Activated CD8-positive, alpha-beta memory T cell treated with anti-CD3 and anti-CD28 coated beads for 36 hours (primary cell): ENCODE data around the gene ATP5MG. TPM values are rescaled to one million over a fixed set of nuclear protein-coding genes. Genes with fewer than 3 reads are reported as not detected.

ENCODE experiments used
- CTCF ChIA-PET: fragments of 350-600 bp; sonication (Branson Sonifier 250); formaldehyde crosslinking; loops from one replicate; lab custom pipeline; 2021; ENCODE audit warnings: antibody characterized with exemption; lab: Charles Lee
- POLR2A ChIA-PET: fragments of 350-600 bp; sonication (Branson Sonifier 250); formaldehyde crosslinking; loops from one replicate; lab custom pipeline; 2021; ENCODE audit warnings: antibody characterized with exemption; lab: Charles Lee
- total RNA-seq, 2 experiments: library from RNA; stranded (reverse); gene quantifications; one replicate each; pipeline ENCODE4 v1.2.3, GENCODE V29; 2021

Gene ATP5MG, protein sequence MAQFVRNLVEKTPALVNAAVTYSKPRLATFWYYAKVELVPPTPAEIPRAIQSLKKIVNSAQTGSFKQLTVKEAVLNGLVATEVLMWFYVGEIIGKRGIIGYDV
- 100 to 1,000 TPM; 279 to 296 TPM for total RNA-seq

DNA sequence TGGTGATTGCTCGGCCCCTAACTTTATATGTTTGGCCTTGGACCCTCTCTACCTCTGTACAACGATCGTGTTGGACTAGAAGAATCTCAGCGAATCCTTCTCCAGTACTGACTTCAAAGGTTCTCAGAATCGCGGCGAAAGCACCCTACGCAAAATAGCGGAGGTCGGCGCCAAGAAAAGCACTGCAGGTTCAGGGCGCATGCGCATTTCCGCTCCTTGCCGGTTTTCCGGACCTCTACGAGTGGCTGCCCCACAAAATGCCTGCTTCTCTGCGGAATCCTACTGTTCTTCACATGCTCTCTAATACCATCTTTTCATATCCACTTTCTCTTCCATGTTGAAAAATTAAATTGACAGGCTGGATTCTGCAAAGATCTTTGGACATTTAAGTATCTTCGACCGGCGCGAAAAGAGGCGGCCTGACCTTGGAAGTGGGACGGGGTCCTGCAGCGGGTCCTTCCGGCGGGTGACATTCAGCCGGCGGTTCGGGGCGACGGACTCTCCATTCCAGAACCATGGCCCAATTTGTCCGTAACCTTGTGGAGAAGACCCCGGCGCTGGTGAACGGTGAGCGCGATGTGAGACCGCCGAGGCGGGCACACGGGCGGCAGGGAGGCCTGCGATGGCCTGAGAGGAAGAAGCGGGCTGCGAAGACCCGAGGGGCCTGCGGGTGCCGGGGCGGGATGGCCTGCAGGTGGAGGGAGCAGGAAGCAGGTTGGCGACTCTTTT is at the start of gene ATP5MG:
ATP5MG (plus strand) TSS at position 456 of the 729 bp plus-strand sequence; CDS start at position 516, 60 bp downstream.
- POLR2A ChIA-PET = interaction anchor here (0.5 to 1.5 kb wide), 3 partner anchors 34 to 46 kb away, joined by 3 to 7 read pairs (median 3); no protein-coding TSS in a partner anchor
- CTCF ChIA-PET = interaction anchor here (0.6 to 1.6 kb wide), 6 partner anchors 11 to 107 kb away, joined by 3 to 6 read pairs (median 4); no protein-coding TSS in a partner anchor

DNA sequence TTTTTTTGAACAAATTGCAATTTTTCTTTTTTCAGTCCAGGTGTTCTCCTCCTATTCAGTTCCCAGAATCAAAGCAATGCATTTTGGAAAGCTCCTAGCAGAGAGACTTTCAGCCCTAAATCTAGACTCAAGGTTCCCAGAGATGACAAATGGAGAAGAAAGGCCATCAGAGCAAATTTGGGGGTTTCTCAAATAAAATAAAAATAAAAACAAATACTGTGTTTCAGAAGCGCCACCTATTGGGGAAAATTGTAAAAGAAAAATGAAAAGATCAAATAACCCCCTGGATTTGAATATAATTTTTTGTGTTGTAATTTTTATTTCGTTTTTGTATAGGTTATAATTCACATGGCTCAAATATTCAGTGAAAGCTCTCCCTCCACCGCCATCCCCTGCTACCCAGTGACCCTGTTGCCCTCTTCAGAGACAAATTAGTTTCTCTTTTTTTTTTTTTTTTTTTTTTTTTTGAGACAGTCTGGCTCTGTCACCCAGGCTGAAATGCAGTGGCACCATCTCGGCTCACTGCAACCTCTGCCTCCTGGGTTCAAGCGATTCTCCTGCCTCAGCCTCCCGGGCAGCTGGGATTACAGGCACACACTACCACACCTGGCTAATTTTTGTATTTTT is 48.2 kb upstream of the ATP5MG start:
- CTCF ChIA-PET = interaction anchor here (0.6 to 2.4 kb wide), 11 partner anchors 8 to 170 kb away, joined by 3 to 11 read pairs (median 4); partner anchors contain the start of genes CD3D and CD3G
- POLR2A ChIA-PET = interaction anchor here (1.0 kb wide), 1 partner anchor 13 kb away, joined by 3 read pairs; no protein-coding TSS in a partner anchor

DNA sequence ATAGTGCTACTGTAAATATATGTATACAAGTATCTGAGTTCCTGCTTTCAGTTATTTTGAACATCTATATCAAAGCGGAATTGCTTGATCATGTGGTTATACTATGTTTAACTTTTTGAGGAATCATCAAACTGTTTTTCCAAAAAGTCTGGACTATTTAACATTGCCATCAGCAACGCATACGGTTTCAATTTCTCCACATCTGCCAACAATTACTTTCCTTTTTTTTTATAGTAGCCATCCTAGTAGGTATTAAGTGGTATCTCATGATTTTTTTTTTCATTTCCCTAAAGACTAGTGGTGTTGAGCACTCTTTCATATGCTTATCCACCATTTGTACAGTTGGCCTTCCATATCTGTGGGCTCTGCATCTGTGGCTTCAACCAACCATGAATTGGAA is 43.3 kb upstream of the ATP5MG start:
- ChIA-PET CTCF (no interaction called here), POLR2A (no interaction called here)

DNA sequence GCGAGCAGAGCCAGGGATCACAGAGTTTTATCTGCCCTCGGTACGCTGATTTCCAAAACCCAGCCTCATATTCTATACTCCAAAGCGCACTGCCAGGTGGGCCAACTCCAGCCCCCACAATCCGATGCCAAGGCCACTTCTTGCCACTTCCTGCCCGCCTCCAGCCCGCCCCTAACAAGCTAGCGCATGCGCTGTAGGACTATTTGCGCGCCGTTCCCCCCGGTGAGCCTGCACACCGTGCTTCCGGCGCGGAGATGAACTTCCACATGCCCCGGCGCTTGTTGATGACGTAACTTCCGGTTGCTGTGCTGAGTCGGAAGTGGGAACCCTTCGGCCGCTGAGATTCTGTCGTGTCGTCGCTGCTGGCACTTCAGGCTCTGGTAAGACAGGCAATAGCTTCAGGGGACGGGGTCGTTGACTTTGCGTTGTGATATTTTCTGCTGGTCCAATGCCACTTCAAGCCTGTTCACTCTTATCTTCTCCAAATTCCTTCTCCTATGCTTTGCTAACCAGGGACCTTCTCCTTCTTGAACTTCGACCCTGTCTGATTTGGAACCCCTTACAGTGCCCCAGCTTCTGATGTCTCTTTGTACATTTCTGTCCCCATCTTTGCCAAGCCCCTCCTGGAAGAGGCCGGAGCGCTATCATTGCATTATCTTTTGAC is 42.0 kb upstream of the ATP5MG start, which contains the start of gene UBE4A:
UBE4A (plus strand) TSS at position 306 of the 664 bp plus-strand sequence. CDS start 5,481 bp downstream, outside the sequence.
- POLR2A ChIA-PET = interaction anchor here (0.6 to 1.5 kb wide), 5 partner anchors 17 to 965 kb away, joined by 3 to 5 read pairs (median 3); partner anchors contain the start of gene CD3D
- CTCF ChIA-PET = interaction anchor here (0.6 to 1.2 kb wide), 7 partner anchors 18 to 217 kb away, joined by 3 to 6 read pairs (median 4); partner anchors contain the start of gene KMT2A

DNA sequence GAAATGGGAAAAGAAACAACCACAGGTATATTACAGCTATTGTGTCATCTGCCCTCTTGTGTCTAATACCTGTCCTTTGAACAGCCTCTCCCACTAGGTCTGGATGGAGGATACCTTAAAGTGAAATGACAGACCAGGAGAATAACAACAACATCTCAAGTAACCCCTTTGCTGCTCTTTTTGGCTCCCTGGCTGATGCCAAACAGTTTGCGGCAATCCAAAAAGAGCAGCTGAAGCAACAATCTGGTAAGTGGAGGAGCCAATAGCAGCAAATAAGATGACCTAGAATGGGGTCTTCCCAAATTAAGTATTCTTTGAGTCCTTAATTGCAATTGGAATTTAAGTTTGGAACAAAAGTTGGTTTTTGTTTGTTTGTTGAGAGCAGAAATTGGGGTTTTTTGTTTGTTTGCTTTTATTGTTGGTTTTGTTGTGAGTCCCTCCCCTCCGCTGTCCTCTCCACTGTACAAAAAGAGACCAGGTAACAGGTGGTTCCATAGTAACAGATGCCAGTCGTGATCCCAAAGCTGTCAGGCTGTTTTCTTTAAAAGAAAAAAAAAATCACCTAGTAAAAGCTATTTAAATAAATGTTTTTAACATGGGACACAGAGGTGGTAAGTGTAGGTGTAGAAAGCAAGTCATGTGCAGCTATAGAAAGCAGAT is 36.3 kb upstream of the ATP5MG start:
- ChIA-PET POLR2A (interaction anchor here (0.6 kb wide), 1 partner anchor 148 kb away, joined by 3 read pairs; no protein-coding TSS in a partner anchor), CTCF (interaction anchor here (1.2 to 1.6 kb wide), 3 partner anchors 70 to 193 kb away, joined by 3 to 4 read pairs (median 4); no protein-coding TSS in a partner anchor)

DNA sequence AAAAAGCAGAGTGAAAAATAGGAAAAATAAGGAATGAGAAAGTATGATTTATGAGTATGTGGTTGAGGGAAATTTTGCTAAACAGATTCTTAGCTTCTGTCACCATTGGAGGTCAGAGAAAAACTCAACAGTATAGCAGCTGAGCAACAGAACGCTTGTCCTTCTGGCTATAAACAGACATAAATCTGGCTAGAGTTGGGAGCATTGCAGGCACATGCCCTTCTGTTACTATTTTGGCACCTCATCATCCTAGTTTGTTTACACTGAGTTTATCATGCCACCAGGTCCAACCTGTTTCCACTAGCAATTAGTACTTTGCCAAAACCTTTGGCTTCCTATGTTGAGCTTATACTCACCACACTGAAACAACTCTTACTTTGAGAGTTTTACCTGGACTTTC is 35.1 kb upstream of the ATP5MG start:
- POLR2A ChIA-PET = no interaction called here
- CTCF ChIA-PET = interaction anchor here (1.3 kb wide), 1 partner anchor 69 kb away, joined by 3 read pairs; no protein-coding TSS in a partner anchor

DNA sequence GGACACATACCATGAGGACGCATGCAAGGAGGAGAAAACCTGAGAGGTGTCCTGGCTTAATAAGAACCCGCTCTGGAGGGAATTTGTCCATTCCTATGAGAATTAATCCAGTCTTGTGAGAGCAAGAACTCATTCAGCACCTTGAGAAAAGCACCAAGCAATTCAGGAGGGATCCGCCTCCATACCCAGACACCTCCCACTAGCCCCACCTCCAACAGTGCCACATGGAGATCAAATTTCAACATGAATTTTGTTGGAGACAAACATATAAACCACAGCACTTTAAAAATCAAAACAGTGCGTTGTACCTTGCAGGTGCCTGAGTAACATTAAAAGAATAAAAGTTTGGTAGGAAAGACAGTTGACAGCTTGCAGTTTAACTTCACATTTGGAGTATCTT is 30.6 kb upstream of the ATP5MG start:
- ChIA-PET CTCF (no interaction called here), POLR2A (interaction anchor here (1.1 kb wide), 1 partner anchor 92 kb away, joined by 8 read pairs; no protein-coding TSS in a partner anchor)

DNA sequence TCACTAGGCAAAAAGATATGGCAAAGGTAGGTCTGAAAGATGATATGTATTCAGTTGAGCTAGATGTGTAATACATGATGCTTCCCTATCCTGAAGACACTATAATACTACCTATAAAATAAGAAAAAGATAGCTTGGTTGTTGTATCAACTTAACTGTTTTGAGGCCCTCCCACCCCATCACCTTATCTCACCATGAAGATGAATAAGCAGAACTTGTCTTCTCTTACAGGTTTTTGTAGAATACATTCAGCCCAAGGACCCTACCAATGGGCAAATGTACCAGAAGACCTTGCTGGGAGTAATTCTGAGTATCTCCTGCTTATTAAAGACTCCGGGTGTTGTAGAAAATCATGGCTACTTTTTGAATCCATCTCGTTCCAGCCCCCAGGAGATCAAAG is 28.1 kb upstream of the ATP5MG start:
- POLR2A ChIA-PET = no interaction called here
- CTCF ChIA-PET = no interaction called here

DNA sequence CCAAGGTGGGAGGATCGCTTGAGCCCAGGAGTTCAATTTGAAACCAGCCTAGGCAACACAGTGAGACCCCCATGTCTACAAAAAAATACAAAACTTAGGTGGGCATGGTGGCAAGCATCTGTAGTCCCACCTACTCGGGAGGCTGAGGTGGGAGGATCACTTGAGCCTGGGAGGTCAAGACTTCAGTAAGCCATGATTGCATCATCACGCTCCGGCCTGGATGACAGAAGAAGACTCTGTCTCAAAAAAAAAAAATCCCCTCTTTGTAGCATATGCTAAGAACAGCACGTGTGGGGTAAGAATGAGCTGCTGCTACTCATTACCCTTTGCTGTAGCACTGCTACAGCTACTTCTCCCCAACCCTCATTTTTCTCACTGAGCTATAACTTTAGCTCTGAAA is 27.5 kb upstream of the ATP5MG start:
- ChIA-PET CTCF (interaction anchor here (0.6 kb wide), 1 partner anchor 20 kb away, joined by 3 read pairs; no protein-coding TSS in a partner anchor), POLR2A (no interaction called here)

DNA sequence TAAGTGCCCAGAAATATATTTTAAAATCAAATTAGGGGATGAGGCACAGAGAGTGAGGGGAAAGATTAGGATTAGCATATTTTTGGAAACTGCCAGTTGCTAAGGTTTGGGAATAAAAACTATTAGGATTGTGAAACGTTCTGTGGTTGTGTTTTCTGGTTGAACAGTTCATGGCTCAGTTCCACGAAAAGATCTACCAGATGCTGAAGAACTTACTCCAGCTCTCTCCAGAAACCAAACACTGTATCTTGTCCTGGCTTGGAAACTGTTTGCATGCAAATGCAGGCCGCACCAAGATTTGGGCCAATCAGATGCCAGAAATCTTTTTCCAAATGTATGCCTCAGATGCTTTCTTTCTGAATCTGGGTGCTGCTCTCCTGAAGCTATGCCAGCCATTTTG is 26.7 kb upstream of the ATP5MG start:
- CTCF ChIA-PET = interaction anchor here (0.6 to 1.1 kb wide), 2 partner anchors 12 to 21 kb away, joined by 3 read pairs; no protein-coding TSS in a partner anchor
- POLR2A ChIA-PET = interaction anchor here (0.6 kb wide), 1 partner anchor 37 kb away, joined by 4 read pairs; no protein-coding TSS in a partner anchor

DNA sequence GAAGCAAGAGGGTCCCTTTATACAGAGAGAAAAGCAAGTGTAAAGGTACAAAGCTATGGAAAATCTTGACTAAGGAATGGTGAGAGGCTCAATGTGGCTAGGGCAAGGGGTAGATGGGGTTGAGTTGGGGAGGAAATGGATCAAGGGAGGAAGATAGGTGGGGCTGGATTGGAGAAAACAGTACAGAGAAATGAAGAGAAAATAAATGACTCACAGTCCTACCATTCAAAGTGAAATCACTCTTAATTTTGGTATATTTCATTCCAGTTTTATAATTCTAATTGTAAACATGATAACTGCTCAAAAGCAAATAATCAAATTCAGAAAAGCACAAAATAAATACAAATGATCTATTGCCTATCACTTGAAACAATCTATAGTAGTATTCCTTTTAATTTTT is 25.4 kb upstream of the ATP5MG start:
- ChIA-PET POLR2A (interaction anchor here (0.6 kb wide), 1 partner anchor 35 kb away, joined by 3 read pairs; no protein-coding TSS in a partner anchor), CTCF (interaction anchor here (1.1 kb wide), 1 partner anchor 14 kb away, joined by 3 read pairs; no protein-coding TSS in a partner anchor)

DNA sequence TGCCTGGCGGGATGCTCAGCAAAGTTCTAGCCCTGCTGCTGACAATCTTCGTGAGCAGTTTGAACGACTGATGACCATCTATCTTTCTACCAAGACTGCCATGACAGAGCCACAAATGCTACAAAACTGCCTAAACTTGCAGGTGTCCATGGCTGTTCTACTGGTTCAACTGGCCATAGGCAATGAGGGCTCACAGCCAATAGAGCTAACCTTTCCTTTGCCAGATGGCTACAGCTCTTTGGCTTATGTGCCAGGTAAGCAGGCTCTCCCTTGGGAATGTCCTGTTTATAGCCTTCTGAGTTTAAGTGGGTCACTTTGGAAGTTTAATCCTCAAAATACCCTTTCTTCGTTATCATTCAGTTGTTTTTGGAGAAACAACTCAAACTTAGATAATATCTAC is 21.9 kb upstream of the ATP5MG start:
- CTCF ChIA-PET = interaction anchor here (0.7 to 1.2 kb wide), 6 partner anchors 14 to 110 kb away, joined by 3 to 4 read pairs (median 4); no protein-coding TSS in a partner anchor
- POLR2A ChIA-PET = interaction anchor here (0.6 to 0.8 kb wide), 2 partner anchors 19 to 28 kb away, joined by 3 to 4 read pairs; no protein-coding TSS in a partner anchor

DNA sequence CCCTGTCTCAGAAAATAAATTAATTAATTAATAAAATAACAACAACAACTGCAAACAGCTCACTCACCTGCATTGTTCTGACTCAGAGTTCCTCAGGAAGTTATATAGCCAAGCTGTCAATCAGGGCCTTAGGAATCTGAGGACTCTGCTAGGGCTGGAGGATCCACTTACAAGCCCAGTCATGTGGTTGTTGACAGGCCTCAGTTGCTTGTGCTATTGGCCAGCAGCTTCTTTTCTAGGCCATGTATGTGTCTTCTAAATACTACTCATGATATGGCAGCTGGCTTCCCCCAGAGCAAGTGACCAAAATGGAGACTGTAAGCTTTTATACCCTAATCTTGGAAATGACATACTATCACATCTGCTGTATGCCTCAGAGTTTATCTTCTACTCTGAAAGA is 20.8 kb upstream of the ATP5MG start:
- ChIA-PET POLR2A (interaction anchor here (0.6 kb wide), 1 partner anchor 16 kb away, joined by 4 read pairs; no protein-coding TSS in a partner anchor), CTCF (interaction anchor here (1.1 kb wide), 1 partner anchor 18 kb away, joined by 3 read pairs; no protein-coding TSS in a partner anchor)

DNA sequence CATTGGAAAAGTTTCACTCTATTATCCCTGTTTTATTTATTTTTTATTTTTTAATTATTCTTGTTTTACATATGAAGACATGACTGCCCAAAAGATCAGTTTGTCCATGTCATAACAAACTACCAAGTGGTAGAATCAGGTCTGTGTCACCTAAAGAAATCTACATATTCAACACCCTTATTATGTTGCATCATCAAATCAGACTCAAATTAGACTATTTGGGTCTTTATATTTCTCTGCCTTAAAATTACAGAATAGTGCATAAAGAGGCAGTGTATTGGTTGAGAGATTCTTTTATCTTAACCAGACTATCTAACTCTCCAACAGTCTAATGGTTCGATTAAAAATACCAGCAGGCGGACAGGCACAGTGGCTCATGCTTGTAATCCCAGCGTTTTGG is 18.5 kb upstream of the ATP5MG start:
- CTCF ChIA-PET = interaction anchor here (0.6 kb wide), 1 partner anchor 98 kb away, joined by 3 read pairs; no protein-coding TSS in a partner anchor
- POLR2A ChIA-PET = interaction anchor here (0.6 kb wide), 1 partner anchor 414 kb away, joined by 8 read pairs; no protein-coding TSS in a partner anchor

DNA sequence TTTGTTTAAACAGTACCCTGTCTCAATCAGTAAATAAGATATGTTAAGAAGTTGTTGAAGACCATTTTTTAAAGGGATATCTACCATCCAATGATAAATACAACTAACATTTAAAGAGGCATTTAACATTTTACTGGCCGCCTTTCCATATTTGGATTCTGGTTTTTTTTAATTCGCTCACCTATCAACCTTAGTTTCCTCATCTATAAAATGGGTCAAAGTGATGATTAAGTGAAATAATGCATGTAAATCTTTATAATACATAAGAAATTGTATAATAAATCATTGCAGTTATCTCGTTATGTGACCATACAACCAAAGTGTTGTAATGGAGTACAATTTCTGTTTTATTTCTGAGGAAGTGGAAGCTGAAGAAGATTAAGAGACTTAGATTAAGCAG is 17.7 kb upstream of the ATP5MG start:
- ChIA-PET POLR2A (no interaction called here), CTCF (no interaction called here)

DNA sequence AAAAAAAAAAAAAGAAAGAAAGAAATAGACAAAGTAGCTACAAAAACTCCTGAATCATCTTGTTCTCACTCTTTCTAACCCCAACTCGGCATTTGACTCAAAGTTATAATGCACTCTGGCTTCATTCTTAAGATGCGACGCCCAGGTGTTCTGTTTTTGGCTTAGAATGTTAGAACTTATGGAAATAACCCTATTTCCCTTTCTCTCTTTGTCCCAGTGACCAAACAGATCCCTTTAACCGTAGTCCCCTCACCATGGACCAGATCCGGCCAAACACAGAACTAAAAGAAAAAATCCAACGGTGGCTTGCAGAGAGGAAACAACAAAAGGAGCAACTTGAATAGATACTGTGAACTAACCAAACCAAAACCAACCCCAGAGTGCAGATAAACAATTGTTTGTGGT is 5.3 kb upstream of the ATP5MG start:
- ChIA-PET CTCF (no interaction called here), POLR2A (interaction anchor here (0.6 to 1.1 kb wide), 3 partner anchors 9 to 618 kb away, joined by 3 to 4 read pairs (median 4); no protein-coding TSS in a partner anchor)

DNA sequence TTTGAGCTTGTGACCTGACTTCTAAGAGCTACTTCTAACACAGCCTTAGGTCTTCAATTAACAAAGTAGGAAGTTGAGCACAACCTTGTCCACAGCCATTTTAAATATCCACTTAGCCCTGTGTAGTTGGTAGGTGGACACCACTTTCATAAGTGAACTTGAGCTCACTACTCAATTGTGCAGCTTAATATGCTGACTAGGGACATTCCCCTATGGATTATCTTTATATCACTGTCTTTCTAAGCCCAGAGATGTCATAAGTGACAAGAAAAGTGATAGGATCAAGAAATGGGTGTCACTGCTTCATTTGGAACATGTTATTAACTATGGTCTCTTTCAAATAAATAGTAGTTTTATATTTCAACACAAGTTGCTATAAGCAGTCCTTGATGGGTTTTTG is 4.0 kb upstream of the ATP5MG start:
- ChIA-PET CTCF (interaction anchor here (1.6 to 1.8 kb wide), 2 partner anchors 17 to 45 kb away, joined by 3 to 5 read pairs; no protein-coding TSS in a partner anchor), POLR2A (interaction anchor here (0.6 kb wide), 1 partner anchor 133 kb away, joined by 3 read pairs; no protein-coding TSS in a partner anchor)
